22Rv1 (cell line): Measurements from ENCODE around the gene SCN4B.

Source experiments
- ZFX ChIP-seq: fragments of 450-650 bp; IDR thresholded peaks from 2 replicates; pipeline ENCODE4 v1.6.1; 2017; ENCODE audit warnings: antibody characterized with exemption, borderline replicate concordance
- TF ChIP-seq, protein P1 (sequence below): fragments of 450-650 bp; IDR thresholded peaks from 2 replicates; pipeline ENCODE4 v1.5.1; 2017; ENCODE audit warnings: mild to moderate bottlenecking

- TF ChIP-seq, protein P1, sequence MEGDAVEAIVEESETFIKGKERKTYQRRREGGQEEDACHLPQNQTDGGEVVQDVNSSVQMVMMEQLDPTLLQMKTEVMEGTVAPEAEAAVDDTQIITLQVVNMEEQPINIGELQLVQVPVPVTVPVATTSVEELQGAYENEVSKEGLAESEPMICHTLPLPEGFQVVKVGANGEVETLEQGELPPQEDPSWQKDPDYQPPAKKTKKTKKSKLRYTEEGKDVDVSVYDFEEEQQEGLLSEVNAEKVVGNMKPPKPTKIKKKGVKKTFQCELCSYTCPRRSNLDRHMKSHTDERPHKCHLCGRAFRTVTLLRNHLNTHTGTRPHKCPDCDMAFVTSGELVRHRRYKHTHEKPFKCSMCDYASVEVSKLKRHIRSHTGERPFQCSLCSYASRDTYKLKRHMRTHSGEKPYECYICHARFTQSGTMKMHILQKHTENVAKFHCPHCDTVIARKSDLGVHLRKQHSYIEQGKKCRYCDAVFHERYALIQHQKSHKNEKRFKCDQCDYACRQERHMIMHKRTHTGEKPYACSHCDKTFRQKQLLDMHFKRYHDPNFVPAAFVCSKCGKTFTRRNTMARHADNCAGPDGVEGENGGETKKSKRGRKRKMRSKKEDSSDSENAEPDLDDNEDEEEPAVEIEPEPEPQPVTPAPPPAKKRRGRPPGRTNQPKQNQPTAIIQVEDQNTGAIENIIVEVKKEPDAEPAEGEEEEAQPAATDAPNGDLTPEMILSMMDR: no peak
- no peak for TF ChIP-seq ZFX
Measured at GRCh38 chr11:118175993-118176777, 23.6 kb upstream of the SCN4B start, which contains the start of gene SCN2B.
